NCI-H146 treated with DMSO at 0.1 percent for 48 hours (cell line): Measurements from ENCODE around the gene COX6A1.

ENCODE experiments used
- DNase-seq: peaks from one replicate; lab custom pipeline; 2025; ENCODE audit not compliant: unreplicated experiment; lab: John Stamatoyannopoulos, UW

COX6A1 gene

GRCh38 chr12:120437735-120438494, at the start of gene COX6A1:
Gene COX6A1 (plus strand): TSS chr12:120438113. CDS start chr12:120438127, 14 bp downstream.
- peak; percentile 99 for DNase-seq

GRCh38 chr12:120388691-120389481, 49.0 kb upstream of the COX6A1 start:
- peak; percentile 59 for DNase-seq

- no peak for DNase-seq
Observed at GRCh38 chr12:120390540-120391120, 47.3 kb upstream of the COX6A1 start.

- DNase-seq = peak; percentile 77
Observed at GRCh38 chr12:120394483-120395367, 43.2 kb upstream of the COX6A1 start.

GRCh38 chr12:120397824-120398540, 39.9 kb upstream of the COX6A1 start:
- peak; percentile 35 for DNase-seq

- no peak for DNase-seq
Observed at GRCh38 chr12:120399531-120399930, 38.4 kb upstream of the COX6A1 start.

GRCh38 chr12:120402217-120402616, 35.7 kb upstream of the COX6A1 start:
- no peak for DNase-seq

GRCh38 chr12:120403869-120404268, 34.0 kb upstream of the COX6A1 start:
- no peak for DNase-seq

GRCh38 chr12:120404271-120404670, 33.6 kb upstream of the COX6A1 start:
- DNase-seq = no peak

- DNase-seq = no peak
Observed at GRCh38 chr12:120406069-120406468, 31.8 kb upstream of the COX6A1 start.

- DNase-seq = no peak
Observed at GRCh38 chr12:120406553-120406952, 31.4 kb upstream of the COX6A1 start.

GRCh38 chr12:120408771-120409170, 29.1 kb upstream of the COX6A1 start:
- DNase-seq = no peak

GRCh38 chr12:120412421-120412820, 25.5 kb upstream of the COX6A1 start:
- DNase-seq = no peak

- no peak for DNase-seq
Observed at GRCh38 chr12:120413901-120414695, 23.8 kb upstream of the COX6A1 start.

GRCh38 chr12:120416490-120417216, 21.3 kb upstream of the COX6A1 start:
- no peak for DNase-seq

GRCh38 chr12:120417917-120418580, 19.9 kb upstream of the COX6A1 start:
- DNase-seq = no peak

GRCh38 chr12:120421701-120422100, 16.2 kb upstream of the COX6A1 start:
- no peak for DNase-seq

GRCh38 chr12:120422892-120423456, 14.9 kb upstream of the COX6A1 start:
- DNase-seq = no peak
